DOHH2 (cell line): ENCODE data around the gene NUP98.

Experiments
- H3F3A ChIP-seq: fragments of 200-600 bp; sonication (generic), shearing (Covaris generic); 2 replicates; pipeline ENCODE4 v1.6.0; 2016; ENCODE audit warnings: antibody characterized with exemption, mild to moderate bottlenecking; ENCODE audit not compliant: control insufficient read depth, insufficient read depth
- H3K27ac ChIP-seq: fragments of 200-600 bp; sonication (generic); 2 replicates; pipeline ENCODE4 v1.5.1; 2014; ENCODE audit warnings: low read depth, mild to moderate bottlenecking, low read length, moderate library complexity
- H3K27me3 ChIP-seq: fragments of 200-600 bp; sonication (generic); 2 replicates; pipeline ENCODE4 v1.6.1; 2014; ENCODE audit warnings: mild to moderate bottlenecking, low read length, mixed read lengths; ENCODE audit not compliant: control insufficient read depth
- H3K36me3 ChIP-seq: fragments of 200-600 bp; sonication (generic); 2 replicates; pipeline ENCODE4 v1.6.1; 2014; ENCODE audit warnings: mild to moderate bottlenecking, low read length, moderate library complexity, mixed read lengths; ENCODE audit not compliant: control insufficient read depth
- H3K4me1 ChIP-seq: fragments of 200-600 bp; sonication (generic); 2 replicates; pipeline ENCODE4 v1.6.1; 2014; ENCODE audit warnings: mild to moderate bottlenecking, low read length, mixed read lengths; ENCODE audit not compliant: control insufficient read depth
- H3K4me2 ChIP-seq: fragments of 200-600 bp; sonication (generic); 2 replicates; pipeline ENCODE4 v1.6.0; 2014; ENCODE audit warnings: mild to moderate bottlenecking, low read length, moderate library complexity
- H3K4me3 ChIP-seq: fragments of 200-600 bp; sonication (generic); 2 replicates; pipeline ENCODE4 v1.5.1; 2014; ENCODE audit warnings: mild to moderate bottlenecking, low read length, mixed read lengths
- H3K79me2 ChIP-seq: fragments of 200-600 bp; sonication (generic); 2 replicates; pipeline ENCODE4 v1.6.1; 2014; ENCODE audit warnings: mild to moderate bottlenecking, low read length, mixed read lengths; ENCODE audit not compliant: control insufficient read depth
- H3K9me2 ChIP-seq: fragments of 200-600 bp; sonication (generic); replicated peaks from 2 replicates; pipeline ENCODE4 v1.6.1; 2014; ENCODE audit warnings: mild to moderate bottlenecking, low read length, mixed read lengths; ENCODE audit not compliant: control insufficient read depth
- H3K9me3 ChIP-seq: fragments of 200-600 bp; sonication (generic); 2 replicates; pipeline ENCODE4 v1.6.1; 2014; ENCODE audit warnings: antibody characterized with exemption, low read length, mixed read lengths; ENCODE audit not compliant: control insufficient read depth, insufficient read depth
- H4K20me1 ChIP-seq: fragments of 200-600 bp; sonication (generic); 2 replicates; pipeline ENCODE4 v1.6.0; 2014; ENCODE audit warnings: low read depth, mild to moderate bottlenecking, antibody characterized with exemption, low read length, moderate library complexity; ENCODE audit not compliant: control insufficient read depth, insufficient read depth
- EZH2phosphoT487 ChIP-seq: fragments of 200-600 bp; sonication (generic); IDR thresholded peaks from 2 replicates; pipeline ENCODE4 v1.6.1; 2017; ENCODE audit warnings: borderline replicate concordance, mild to moderate bottlenecking, antibody characterized with exemption, low read length, moderate library complexity, mixed read lengths
- TF ChIP-seq, protein P1 (sequence below): fragments of 200-600 bp; sonication (generic); IDR thresholded peaks from one replicate; pipeline ENCODE4 v1.5.1; 2014; ENCODE audit warnings: antibody characterized with exemption, mild to moderate bottlenecking, low read depth, low read length; ENCODE audit not compliant: poor library complexity, severe bottlenecking

NUP98 gene

DNA sequence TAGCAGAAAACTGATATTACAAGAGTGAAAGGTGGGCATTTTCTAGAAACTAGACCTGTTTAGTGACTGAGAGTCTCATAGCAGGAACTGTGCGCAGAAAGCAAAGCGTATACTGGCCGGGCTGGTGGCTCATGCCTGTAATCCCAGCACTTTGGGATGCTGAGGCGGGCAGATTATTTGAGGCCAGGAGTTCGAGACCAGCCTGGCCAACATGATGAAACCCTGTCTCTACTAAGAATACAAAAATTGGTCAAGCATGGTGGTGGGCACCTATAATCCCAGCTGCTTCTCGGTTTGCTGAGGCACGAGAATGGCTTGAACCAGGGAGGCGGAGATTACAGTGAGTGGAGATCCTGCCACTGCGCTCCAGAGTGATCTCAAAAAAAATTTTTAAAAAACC lies 1.8 kb upstream of the NUP98 start:
- no peak for TF ChIP-seq EZH2phosphoT487
- TF ChIP-seq, protein P1, sequence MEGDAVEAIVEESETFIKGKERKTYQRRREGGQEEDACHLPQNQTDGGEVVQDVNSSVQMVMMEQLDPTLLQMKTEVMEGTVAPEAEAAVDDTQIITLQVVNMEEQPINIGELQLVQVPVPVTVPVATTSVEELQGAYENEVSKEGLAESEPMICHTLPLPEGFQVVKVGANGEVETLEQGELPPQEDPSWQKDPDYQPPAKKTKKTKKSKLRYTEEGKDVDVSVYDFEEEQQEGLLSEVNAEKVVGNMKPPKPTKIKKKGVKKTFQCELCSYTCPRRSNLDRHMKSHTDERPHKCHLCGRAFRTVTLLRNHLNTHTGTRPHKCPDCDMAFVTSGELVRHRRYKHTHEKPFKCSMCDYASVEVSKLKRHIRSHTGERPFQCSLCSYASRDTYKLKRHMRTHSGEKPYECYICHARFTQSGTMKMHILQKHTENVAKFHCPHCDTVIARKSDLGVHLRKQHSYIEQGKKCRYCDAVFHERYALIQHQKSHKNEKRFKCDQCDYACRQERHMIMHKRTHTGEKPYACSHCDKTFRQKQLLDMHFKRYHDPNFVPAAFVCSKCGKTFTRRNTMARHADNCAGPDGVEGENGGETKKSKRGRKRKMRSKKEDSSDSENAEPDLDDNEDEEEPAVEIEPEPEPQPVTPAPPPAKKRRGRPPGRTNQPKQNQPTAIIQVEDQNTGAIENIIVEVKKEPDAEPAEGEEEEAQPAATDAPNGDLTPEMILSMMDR = no peak
- H4K20me1 ChIP-seq = peaks cover 24% of the 10 kb centered on the region
- H3K4me2 ChIP-seq = peak overlapping the region; percentile 89
- peaks cover 51% of the 10 kb centered on the region for H3K79me2 ChIP-seq
- H3K27me3 ChIP-seq = no peaks in the 10 kb centered on the region
- H3K9me3 ChIP-seq = no peaks in the 10 kb centered on the region
- H3K36me3 ChIP-seq = peaks cover 31% of the 10 kb centered on the region
- H3K4me3 ChIP-seq = peak overlapping the region; percentile 83
- peaks cover 28% of the 10 kb centered on the region for H3K4me1 ChIP-seq
- H3K27ac ChIP-seq = no peak overlapping the region
- H3F3A ChIP-seq = peaks cover 5% of the 10 kb centered on the region; the same call in 1 of the 2 replicates
- H3K9me2 ChIP-seq = no peaks in the 10 kb centered on the region

DNA sequence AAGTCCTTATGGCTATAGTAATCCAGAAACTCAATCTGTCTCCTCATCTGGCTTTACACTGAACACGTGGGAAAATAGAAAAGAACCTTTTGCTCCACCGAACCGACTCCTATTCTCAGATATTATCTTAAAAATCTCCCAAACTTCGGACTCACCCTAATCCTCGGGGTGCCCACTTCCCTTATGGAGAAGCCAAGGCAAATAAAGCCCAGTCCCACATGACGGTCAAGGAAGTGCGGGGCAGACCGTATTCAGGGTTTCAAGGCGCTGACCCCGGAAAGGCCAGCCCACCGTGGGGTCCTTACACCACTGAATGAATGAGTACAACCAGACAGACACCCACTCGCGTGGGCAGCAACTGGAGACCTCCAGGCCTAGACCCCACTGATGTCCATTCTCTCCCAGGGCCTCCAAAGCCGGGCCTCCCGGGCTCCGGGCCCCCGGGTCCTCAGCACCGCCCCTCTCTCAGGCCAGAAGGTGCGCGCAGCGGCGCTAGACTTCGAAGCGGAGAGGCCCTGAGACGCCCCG lies 489 bp downstream of the NUP98 start:
- peaks cover 24% of the 10 kb centered on the region for H4K20me1 ChIP-seq

DNA sequence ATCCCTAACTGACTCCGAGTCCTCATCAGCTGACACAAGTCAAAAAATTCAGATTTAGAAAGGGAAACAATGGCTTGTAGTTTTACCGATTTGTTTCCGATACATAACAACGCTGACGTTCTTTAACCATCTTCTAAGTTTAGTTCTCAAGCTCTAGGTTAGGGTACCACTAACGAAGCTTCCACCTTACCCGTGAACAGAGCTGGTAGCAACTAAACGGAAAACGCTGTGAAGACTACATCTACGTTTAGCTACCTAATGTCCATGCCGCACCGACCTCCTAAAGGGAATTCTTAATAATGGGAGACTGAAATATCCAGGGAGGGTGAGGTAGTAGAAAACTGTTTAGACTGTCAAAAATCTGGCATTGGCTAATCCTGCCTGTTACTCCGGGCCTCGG lies 1.0 kb downstream of the NUP98 start:
- peak overlapping the region; percentile 91 for H3K4me2 ChIP-seq
- H3K9me3 ChIP-seq = no peaks in the 10 kb centered on the region
- H3K4me3 ChIP-seq = peak overlapping the region; percentile 93
- H3K27me3 ChIP-seq = no peaks in the 10 kb centered on the region
- peaks cover 28% of the 10 kb centered on the region for H3K4me1 ChIP-seq
- H3K79me2 ChIP-seq = peaks cover 79% of the 10 kb centered on the region
- H4K20me1 ChIP-seq = peaks cover 24% of the 10 kb centered on the region
- no peak for TF ChIP-seq EZH2phosphoT487
- TF ChIP-seq, protein P1 = no peak
- no peaks in the 10 kb centered on the region for H3F3A ChIP-seq
- H3K36me3 ChIP-seq = peaks cover 57% of the 10 kb centered on the region
- no peaks in the 10 kb centered on the region for H3K9me2 ChIP-seq
- 0 out of 2 replicates have a peak overlapping the region, but pooled peaks have one; percentile 58 for H3K27ac ChIP-seq

More for the DNA sequence above, 489 bp downstream of the NUP98 start:
- peaks cover 74% of the 10 kb centered on the region for H3K79me2 ChIP-seq
- peaks cover 53% of the 10 kb centered on the region for H3K36me3 ChIP-seq
- peaks cover 28% of the 10 kb centered on the region for H3K4me1 ChIP-seq
- H3K27ac ChIP-seq = peak overlapping the region; percentile 58
- no peak for TF ChIP-seq EZH2phosphoT487
- TF ChIP-seq, protein P1 = no peak
- H3F3A ChIP-seq = no peaks in the 10 kb centered on the region
- peak overlapping the region; percentile 91 for H3K4me2 ChIP-seq
- no peaks in the 10 kb centered on the region for H3K27me3 ChIP-seq
- H3K9me2 ChIP-seq = no peaks in the 10 kb centered on the region
- H3K4me3 ChIP-seq = peak overlapping the region; percentile 93
- H3K9me3 ChIP-seq = no peaks in the 10 kb centered on the region
